SJSA1 (cell line): Measurements from ENCODE around the gene ABCF1. TPM values are rescaled to one million over a fixed set of nuclear protein-coding genes. Genes with fewer than 3 reads are reported as not detected.

Source experiments
- DNase-seq, 2 experiments: peaks; one replicate each; pipeline ENCODE4 v3.0.0-alpha.2; 2015 to 2020; ENCODE audit warnings: low spot score in 2 of 2, low read depth in 1 of 2
- H3K27ac ChIP-seq: fragments of 250-450 bp; sonication (Bioruptor Pico); 2 replicates; pipeline ENCODE4 v1.5.1; 2020; ENCODE audit warnings: mild to moderate bottlenecking, moderate library complexity
- H3K27me3 ChIP-seq: fragments of 250-450 bp; sonication (Bioruptor Pico); replicated peaks from 2 replicates; pipeline ENCODE4 v1.5.1; 2020; ENCODE audit warnings: mild to moderate bottlenecking, moderate library complexity
- H3K36me3 ChIP-seq: fragments of 250-450 bp; sonication (Bioruptor Pico); 2 replicates; pipeline ENCODE4 v1.5.1; 2020; ENCODE audit warnings: mild to moderate bottlenecking
- H3K4me1 ChIP-seq: fragments of 250-450 bp; sonication (Bioruptor Pico); replicated peaks from 2 replicates; pipeline ENCODE4 v1.6.1; 2021; ENCODE audit warnings: mild to moderate bottlenecking
- H3K4me3 ChIP-seq: fragments of 250-450 bp; sonication (Bioruptor Pico); 2 replicates; pipeline ENCODE4 v1.5.1; 2020; ENCODE audit warnings: mild to moderate bottlenecking
- H3K9me3 ChIP-seq: fragments of 250-450 bp; sonication (Bioruptor Pico); replicated peaks from 2 replicates; pipeline ENCODE4 v1.5.1; 2020; ENCODE audit warnings: mild to moderate bottlenecking
- total RNA-seq: library from RNA; depleted of rRNA; stranded (reverse); fragments of >200 nt; shearing (Covaris generic); gene quantifications from 2 replicates; pipeline ENCODE4 v1.2.3, GENCODE V29; 2014

Gene ABCF1
- total RNA-seq, 1 experiment from 2014 or later = 59.3 TPM

DNA sequence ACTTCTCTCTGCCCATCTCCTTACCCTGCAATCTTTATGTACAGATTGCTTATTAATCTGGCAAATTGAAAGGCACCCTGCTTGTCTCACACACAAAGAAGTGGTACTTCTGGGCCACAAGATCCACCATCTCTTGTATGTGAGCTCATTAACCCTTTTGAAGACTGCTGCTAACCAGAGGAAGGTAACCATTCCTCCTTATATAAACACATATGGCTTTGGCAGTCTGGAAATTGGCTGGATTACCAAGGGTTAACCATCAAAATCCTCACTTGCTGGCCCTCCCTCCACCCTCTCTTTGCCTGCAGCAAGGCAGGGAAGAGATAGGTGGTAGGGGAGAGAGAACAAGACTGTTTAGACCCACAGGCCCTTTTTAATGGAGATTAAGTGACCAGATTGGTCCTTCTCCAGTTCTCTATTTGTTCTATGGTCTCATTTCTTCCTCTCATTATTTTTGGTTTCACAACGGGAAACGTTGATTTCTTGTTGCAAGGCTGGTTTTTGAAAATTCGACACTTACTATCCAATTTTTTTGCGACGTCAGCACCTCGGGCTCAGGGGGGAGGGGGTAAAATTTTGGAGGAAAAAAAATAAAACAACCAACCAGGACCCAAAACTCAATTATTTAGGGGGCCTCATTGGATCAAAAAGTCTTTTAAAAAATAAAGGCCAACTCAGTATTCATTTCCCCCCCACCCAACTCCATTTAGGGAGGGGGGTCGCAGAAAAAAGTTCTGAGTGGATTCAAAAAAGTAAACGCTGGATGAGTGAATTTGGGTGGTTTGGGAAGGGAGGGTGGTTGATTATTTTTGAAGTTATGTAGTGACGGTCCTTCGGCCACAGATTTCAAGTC is 44.9 kb downstream of the ABCF1 start:
- Histone ChIP-seq H3K4me3 (peak overlapping the region; percentile 57), H3K36me3 (peaks cover 65% of the 10 kb centered on the region), H3K9me3 (no peaks in the 10 kb centered on the region), H3K27me3 (no peaks in the 10 kb centered on the region), H3K27ac (peak overlapping the region; percentile 89), H3K4me1 (peaks cover 40% of the 10 kb centered on the region)
- DNase-seq = peak in 1 of 2 experiments; percentile 60

- H3K4me1 ChIP-seq = peaks cover 34% of the 10 kb centered on the region
- H3K4me3 ChIP-seq = peak within 1 kb of the TSS; percentile 57
- DNase-seq = peak; percentile 100
- H3K36me3 ChIP-seq = peaks cover 62% of the 10 kb centered on the region
- no peaks in the 10 kb centered on the region for H3K27me3 ChIP-seq
- H3K9me3 ChIP-seq = no peaks in the 10 kb centered on the region
- H3K27ac ChIP-seq = peak within 1 kb of the TSS; percentile 99
Observed at GRCh38 chr6:30616811-30617564, 45.7 kb downstream of the ABCF1 start, which contains the start of gene PPP1R10. PPP1R10 (minus strand) TSS chr6:30617243; CDS start chr6:30609944, 7,299 bp downstream.

- Histone ChIP-seq H3K9me3 (no peaks in the 10 kb centered on the region), H3K36me3 (peaks cover 67% of the 10 kb centered on the region), H3K27me3 (no peaks in the 10 kb centered on the region), H3K27ac (peak within 1 kb of the TSS; percentile 99), H3K4me1 (peaks cover 29% of the 10 kb centered on the region), H3K4me3 (peak within 1 kb of the TSS; percentile 57)
- peak; percentile 97 to 99 for DNase-seq
Observed at GRCh38 chr6:30617565-30618269, 46.5 kb downstream of the ABCF1 start, which contains the start of gene MRPS18B. MRPS18B (plus strand) TSS chr6:30617840; CDS start chr6:30617866, 26 bp downstream.

GRCh38 chr6:30618270-30618797 is 47.1 kb downstream of the ABCF1 start:
- Histone ChIP-seq H3K4me1 (peaks cover 23% of the 10 kb centered on the region), H3K4me3 (peak overlapping the region; percentile 57), H3K27me3 (no peaks in the 10 kb centered on the region), H3K27ac (peak overlapping the region; percentile 99), H3K36me3 (peaks cover 65% of the 10 kb centered on the region), H3K9me3 (no peaks in the 10 kb centered on the region)
- peak in 1 of 2 experiments; percentile 24 for DNase-seq

GRCh38 chr6:30619561-30619960 is 48.3 kb downstream of the ABCF1 start:
- H3K27me3 ChIP-seq = no peaks in the 10 kb centered on the region

GRCh38 chr6:30625511-30625910 is 54.3 kb downstream of the ABCF1 start:
- DNase-seq = no peak
- peaks cover 15% of the 10 kb centered on the region for H3K4me1 ChIP-seq
- H3K9me3 ChIP-seq = no peaks in the 10 kb centered on the region
- H3K4me3 ChIP-seq = no peak overlapping the region
- no peaks in the 10 kb centered on the region for H3K27me3 ChIP-seq
- H3K27ac ChIP-seq = no peak overlapping the region
- peaks cover 79% of the 10 kb centered on the region for H3K36me3 ChIP-seq

More at GRCh38 chr6:30619561-30619960, 48.3 kb downstream of the ABCF1 start:
- Histone ChIP-seq H3K36me3 (peaks cover 58% of the 10 kb centered on the region), H3K27ac (no peak overlapping the region), H3K4me3 (no peak overlapping the region), H3K4me1 (peaks cover 14% of the 10 kb centered on the region), H3K9me3 (no peaks in the 10 kb centered on the region)
- no peak for DNase-seq

- Histone ChIP-seq H3K9me3 (no peaks in the 10 kb centered on the region), H3K27me3 (no peaks in the 10 kb centered on the region), H3K36me3 (peaks cover 73% of the 10 kb centered on the region), H3K27ac (peak within 1 kb of the TSS; percentile 64), H3K4me3 (peak within 1 kb of the TSS; percentile 56), H3K4me1 (peaks cover 15% of the 10 kb centered on the region)
- peak; percentile 75 to 88 for DNase-seq
Observed at GRCh38 chr6:30626484-30627366, 55.5 kb downstream of the ABCF1 start, which contains the start of gene ATAT1. ATAT1 (plus strand) TSS chr6:30626874.

DNA sequence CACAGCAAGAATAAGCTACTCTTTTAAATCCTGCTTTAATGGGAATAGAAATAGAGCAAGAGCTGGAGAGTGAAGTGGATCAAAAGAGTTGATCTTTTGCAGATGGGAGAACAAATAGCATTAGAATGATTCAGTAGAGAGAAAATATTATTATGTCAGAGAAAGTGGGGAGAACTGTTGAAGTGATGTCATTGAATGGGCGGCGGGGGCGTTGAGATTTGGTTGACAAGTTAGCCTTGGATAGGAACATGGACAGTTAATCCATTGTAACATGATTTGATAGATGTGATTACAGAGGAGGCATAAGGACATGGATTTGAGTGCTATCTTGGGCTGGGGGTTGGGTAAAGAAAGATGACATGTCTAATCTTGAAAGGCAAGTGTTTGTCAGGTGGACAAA is 64.6 kb downstream of the ABCF1 start:
- Histone ChIP-seq H3K4me3 (no peak overlapping the region), H3K27ac (no peak overlapping the region), H3K4me1 (no peaks in the 10 kb centered on the region), H3K9me3 (no peaks in the 10 kb centered on the region), H3K36me3 (peaks cover 36% of the 10 kb centered on the region), H3K27me3 (no peaks in the 10 kb centered on the region)
- no peak for DNase-seq

DNA sequence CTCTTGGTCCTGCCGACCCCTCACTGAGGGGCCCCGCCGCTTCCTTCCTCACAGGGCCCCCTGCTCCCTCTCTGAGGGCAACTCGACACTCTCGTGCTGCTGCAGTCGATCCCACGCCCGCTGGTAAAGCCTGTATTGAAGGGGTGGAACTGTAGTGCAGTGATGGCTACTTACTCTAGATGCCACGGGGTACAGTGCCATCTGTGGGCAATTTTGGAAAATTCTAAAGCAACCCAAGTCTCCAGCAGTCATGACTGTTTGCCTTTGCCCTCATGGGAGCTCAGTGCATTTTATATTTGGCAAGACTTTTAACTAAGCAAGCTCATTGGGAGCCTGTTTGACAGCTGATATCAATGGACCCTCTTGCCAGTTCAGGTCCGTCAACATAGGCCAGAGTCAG is 69.2 kb downstream of the ABCF1 start:
- Histone ChIP-seq H3K4me3 (no peak overlapping the region), H3K36me3 (peaks cover 38% of the 10 kb centered on the region), H3K27ac (no peak overlapping the region), H3K4me1 (no peaks in the 10 kb centered on the region), H3K27me3 (no peaks in the 10 kb centered on the region), H3K9me3 (no peaks in the 10 kb centered on the region)
- no peak for DNase-seq

GRCh38 chr6:30641048-30641447 is 69.8 kb downstream of the ABCF1 start:
- Histone ChIP-seq H3K9me3 (no peaks in the 10 kb centered on the region), H3K4me1 (no peaks in the 10 kb centered on the region), H3K27me3 (no peaks in the 10 kb centered on the region), H3K27ac (no peak overlapping the region), H3K4me3 (no peak overlapping the region), H3K36me3 (peaks cover 42% of the 10 kb centered on the region)
- no peak for DNase-seq
